GM12878 (cell line): ENCODE data around the gene SLC35B4. TPM values are rescaled to one million over a fixed set of nuclear protein-coding genes. Genes with fewer than 3 reads are reported as not detected.

ENCODE experiments used
- ATAC-seq: fragments of 200-7000 bp; cut with Tn5 transposase; 3 replicates; pipeline ENCODE4 v1.9.1; 2020; ENCODE audit warnings: mild to moderate bottlenecking, moderate library complexity
- BruUV-seq: library from RNA; stranded (reverse); fragments of 400-500 nt; replicated peaks from 2 replicates; lab custom pipeline; 2021; lab: Mats Ljungman, UMichigan
- CTCF ChIA-PET: fragments of 300-600 bp; sonication (Branson Sonifier 250); formaldehyde crosslinking; extraction: SDS; loops from one replicate; lab custom pipeline; 2021; ENCODE audit warnings: inconsistent platforms; lab: Yijun Ruan, JAX
- POLR2A ChIA-PET: fragments of 350-600 bp; formaldehyde crosslinking; extraction: SDS; loops from one replicate; lab custom pipeline; 2021; ENCODE audit warnings: inconsistent platforms; lab: Charles Lee
- RAD21 ChIA-PET: fragments of 300-600 bp; sonication (Branson Sonifier 250); formaldehyde crosslinking; loops from one replicate; lab custom pipeline; 2023; ENCODE audit warnings: antibody characterized with exemption; ENCODE audit not compliant: unreplicated experiment; lab: Charles Lee
- SMC1A ChIA-PET: fragments of 300-600 bp; sonication (Branson Sonifier 250); formaldehyde crosslinking; loops from one replicate; lab custom pipeline; 2023; ENCODE audit not compliant: unreplicated experiment, uncharacterized antibody; lab: Charles Lee
- DNase-seq: peaks from one replicate; pipeline ENCODE4 v3.0.0-alpha.2; 2011; ENCODE audit warnings: low read depth, low spot score
- FAIRE-seq: peaks from 3 replicates; lab custom pipeline; 2011; peaks lifted over from hg19 to GRCh38; lab: Jason Lieb, UNC
- H2AFZ ChIP-seq: 2 replicates; pipeline ENCODE4 v1.6.0; 2011; ENCODE audit warnings: low read depth, low read length, control low read depth; ENCODE audit not compliant: control insufficient read depth
- H3K27ac ChIP-seq: 2 replicates; pipeline ENCODE4 v1.5.1; 2011; ENCODE audit warnings: control low read depth; ENCODE audit not compliant: control insufficient read depth, insufficient read depth
- H3K27me3 ChIP-seq, 2 experiments: replicated peaks in 1 of 2; 2 replicates each; pipeline versions ENCODE4 v1.6.0 to v1.6.1; 2011; ENCODE audit warnings: low read length in 1 of 2; ENCODE audit not compliant: control insufficient read depth in 2 of 2, insufficient read depth in 2 of 2
- H3K36me3 ChIP-seq, 2 experiments: 2 replicates each; pipeline ENCODE4 v1.5.1; 2011; ENCODE audit warnings: low read length in 1 of 2; ENCODE audit not compliant: control insufficient read depth in 2 of 2, insufficient read depth in 2 of 2
- H3K4me1 ChIP-seq: 2 replicates; pipeline ENCODE4 v1.6.1; 2011; ENCODE audit warnings: mild to moderate bottlenecking, low read length, moderate library complexity, mixed read lengths; ENCODE audit not compliant: control insufficient read depth, insufficient read depth
- H3K4me2 ChIP-seq: 2 replicates; pipeline ENCODE4 v1.6.0; 2011; ENCODE audit warnings: control low read depth; ENCODE audit not compliant: control insufficient read depth, insufficient read depth
- H3K4me3 ChIP-seq: fragments of 200-600 bp; sonication (generic); 2 replicates; pipeline ENCODE4 v1.5.1; 2016
- H3K79me2 ChIP-seq: 2 replicates; pipeline ENCODE4 v1.6.0; 2011; ENCODE audit warnings: low read length; ENCODE audit not compliant: control insufficient read depth, insufficient read depth
- H3K9ac ChIP-seq: 2 replicates; pipeline ENCODE4 v1.8.0; 2011; ENCODE audit warnings: low read length, control low read depth, mixed read lengths; ENCODE audit not compliant: control insufficient read depth, insufficient read depth
- H3K9me3 ChIP-seq: replicated peaks from 3 replicates; pipeline ENCODE4 v1.5.1; 2011; ENCODE audit warnings: mild to moderate bottlenecking, low read length; ENCODE audit not compliant: control insufficient read depth, insufficient read depth
- H4K20me1 ChIP-seq: 2 replicates; pipeline ENCODE4 v1.6.0; 2011; ENCODE audit not compliant: control insufficient read depth, insufficient read depth
- ASH2L ChIP-seq: fragments of 300-600, 200-600 bp; sonication (generic); IDR thresholded peaks from 2 replicates; pipeline ENCODE4 v1.6.1; 2017; ENCODE audit warnings: low read depth, mild to moderate bottlenecking, borderline replicate concordance
- CHD2 ChIP-seq: IDR thresholded peaks from 2 replicates; pipeline ENCODE4 v1.6.1; 2011; ENCODE audit warnings: low read depth, low read length, improper control_type of control experiment, borderline replicate concordance
- CTCF ChIP-seq, 3 experiments: IDR thresholded peaks in 2 of 3; conservative IDR thresholded peaks in 1 of 3; 2 replicates each; pipeline ENCODE4 v1.5.1; 2011; ENCODE audit warnings: low read depth in 3 of 3, low read length in 3 of 3, mild to moderate bottlenecking in 3 of 3, control low read depth in 2 of 3, moderate library complexity in 2 of 3, inconsistent platforms in 1 of 3, mixed read lengths in 1 of 3; ENCODE audit not compliant: control insufficient read depth in 2 of 3, insufficient read depth in 1 of 3; ENCODE audit errors: extremely low read depth in 1 of 3
- EP300 ChIP-seq, 2 experiments: fragments of 150-350 bp in 1 of 2; IDR thresholded peaks; 2 replicates each; pipeline ENCODE4 v1.6.1; 2011 to 2012; ENCODE audit warnings: low read depth in 2 of 2, low read length in 2 of 2, borderline replicate concordance in 1 of 2, improper control_type of control experiment in 1 of 2, inconsistent platforms in 1 of 2; ENCODE audit not compliant: control insufficient read depth in 1 of 2
- HCFC1 ChIP-seq: fragments of 150-350 bp; IDR thresholded peaks from 2 replicates; pipeline ENCODE4 v1.6.1; 2014; ENCODE audit warnings: low read length
- POLR2A ChIP-seq: IDR thresholded peaks from 2 replicates; pipeline ENCODE4 v1.6.1; 2011; ENCODE audit warnings: low read depth, mild to moderate bottlenecking, low read length
- RELA ChIP-seq: fragments of 450-650 bp; IDR thresholded peaks from 2 replicates; pipeline ENCODE4 v1.8.0; 2014; ENCODE audit warnings: borderline replicate concordance; ENCODE audit not compliant: partially characterized antibody
- REST ChIP-seq: IDR thresholded peaks from 2 replicates; pipeline ENCODE4 v1.6.1; 2012; ENCODE audit warnings: mild to moderate bottlenecking, low read depth, low read length
- SIX5 ChIP-seq: IDR thresholded peaks from 2 replicates; pipeline ENCODE4 v1.6.1; 2011; ENCODE audit warnings: mild to moderate bottlenecking, low read depth, low read length, moderate library complexity; ENCODE audit not compliant: severe bottlenecking
- SMAD5 ChIP-seq: IDR thresholded peaks from 2 replicates; pipeline ENCODE4 v1.6.1; 2016; ENCODE audit warnings: antibody characterized with exemption, low read depth
- SPI1 ChIP-seq: IDR thresholded peaks from 2 replicates; pipeline ENCODE4 v1.6.1; 2011; ENCODE audit warnings: low read depth, mild to moderate bottlenecking, low read length, moderate library complexity, borderline replicate concordance; ENCODE audit not compliant: insufficient read depth
- STAT3 ChIP-seq: IDR thresholded peaks from 2 replicates; pipeline ENCODE4 v1.6.1; 2011; ENCODE audit warnings: low read depth, low read length, improper control_type of control experiment
- TBL1XR1 ChIP-seq: IDR thresholded peaks from 2 replicates; pipeline ENCODE4 v1.6.1; 2012; ENCODE audit warnings: low read depth, low read length, improper control_type of control experiment
- WRNIP1 ChIP-seq: IDR thresholded peaks from 2 replicates; pipeline ENCODE4 v1.6.1; 2011; ENCODE audit warnings: low read depth, low read length, improper control_type of control experiment, borderline replicate concordance
- ZBTB11 ChIP-seq: fragments of 450-650 bp; formaldehyde crosslinking; IDR thresholded peaks from 2 replicates; pipeline ENCODE4 v1.5.0; 2022; ENCODE audit warnings: mild to moderate bottlenecking, missing genetic modification characterization
- ZNF384 ChIP-seq: IDR thresholded peaks from 2 replicates; pipeline ENCODE4 v1.6.1; 2012; ENCODE audit warnings: low read depth, mild to moderate bottlenecking, low read length, improper control_type of control experiment, borderline replicate concordance
- WGBS: methylation state at CpG from one replicate; pipeline ENCODE4 v1.1.6; 2016; ENCODE audit warnings: low lambda C conversion rate; ENCODE audit not compliant: insufficient replicate concordance, insufficient coverage; ENCODE audit errors: missing lambda C conversion rate; 5-methylcytosine and 5-hydroxymethylcytosine counted together
- in situ Hi-C: fragments of 300-500 bp; cut with MboI; formaldehyde crosslinking; loops from 9 replicates; pipeline ENCODE4 v1.14.3; 2018; ENCODE audit warnings: mixed read lengths
- intact Hi-C: fragments of 100-400 bp; cut with micrococcal nuclease; formaldehyde crosslinking; loops from one replicate; pipeline ENCODE4 v1.14.2; 2022; ENCODE audit not compliant: unreplicated experiment
- polyA plus RNA-seq, 11 experiments: library from polyadenylated mRNA; depleted of rRNA in 4 of 11; unstranded in 6 of 11; stranded (reverse) in 5 of 11; fragments of >200 nt; fragmentation: Nextera tagmentation in 4 of 11; fragmentation: Illumina TruSeq in 1 of 11; extraction: Ambion mirVana in 4 of 11; extraction: Trizol in 1 of 11; gene quantifications; 1 replicate in 1 of 11; 2 replicates in 10 of 11; pipeline versions ENCODE4 v1.2.1 to v1.2.3, GENCODE V29; 2011 to 2016; ENCODE audit warnings: inconsistent platforms in 2 of 11, missing spikeins in 2 of 11, low read depth in 1 of 11
- total RNA-seq, 4 experiments: library from RNA; depleted of rRNA in 3 of 4; stranded (reverse); fragments of >200 nt in 3 of 4; fragmentation: Illumina TruSeq in 1 of 4; extraction: Trizol in 1 of 4; gene quantifications; 2 replicates each; pipeline versions ENCODE4 v1.2.1 to v1.2.3, GENCODE V29; 2013 to 2021

SLC35B4 gene
- total and polyA plus RNA-seq, 10 of the 15 experiments (the other 5 are each of a cell fraction or from before 2014, with no cell fraction given): 3.6 to 23.9 (median 14.0) TPM

- no peaks in the 10 kb centered on the region for H3K79me2 ChIP-seq
- no peak overlapping the region for H3K9ac ChIP-seq
- no peak overlapping the region for H3K27ac ChIP-seq
- in situ Hi-C loops: no loop called here
- ChIA-PET POLR2A (interaction anchor here (0.6 kb wide), 1 partner anchor 8 kb away, joined by 3 read pairs; no protein-coding TSS in a partner anchor), SMC1A (no interaction called here), CTCF (interaction anchor here (1.1 kb wide), 1 partner anchor 183 kb away, joined by 6 read pairs; no protein-coding TSS in a partner anchor), RAD21 (no interaction called here)
- no peaks in the 10 kb centered on the region for H3K27me3 ChIP-seq
- intact Hi-C loops: loop anchor here (10.0 kb wide), 1 partner anchor 319 kb away; no protein-coding TSS in a partner anchor
- no peaks in the 10 kb centered on the region for H4K20me1 ChIP-seq
- no peaks in the 10 kb centered on the region for H3K9me3 ChIP-seq
- FAIRE-seq (no peak), ATAC-seq (no peak), DNase-seq (no peak)
- H3K4me2 ChIP-seq: no peak overlapping the region
- H3K4me3 ChIP-seq: no peak overlapping the region
- BruUV-seq: no TSS peak
- H2AFZ ChIP-seq: no peak overlapping the region
- 39% methylated on average over 2 of the region's 2 CpGs for WGBS
- no peaks in the 10 kb centered on the region for H3K36me3 ChIP-seq
- H3K4me1 ChIP-seq: no peaks in the 10 kb centered on the region; the same call in 1 of the 2 replicates
- TF ChIP-seq SIX5 (no peak), CTCF (IDR thresholded peaks at IDR 0.05 in 2 of 3, conservative IDR thresholded peaks at IDR 0.05 in 1 of 3; ENCODE audit: control insufficient read depth in 2 of 3, extremely low read depth in 1 of 3, insufficient read depth in 1 of 3, low read depth in 3 of 3, low read length in 3 of 3) (no peak), REST (no peak), EP300 (IDR thresholded peaks at IDR 0.05; ENCODE audit: borderline replicate concordance in 1 of 2, control insufficient read depth in 1 of 2, low read depth in 2 of 2, low read length in 2 of 2) (no peak), CHD2 (no peak), STAT3 (no peak), ASH2L (no peak), HCFC1 (no peak), WRNIP1 (no peak), TBL1XR1 (no peak), SPI1 (no peak), POLR2A (no peak), SMAD5 (no peak), RELA (no peak), ZNF384 (no peak), ZBTB11 (CRISPR knock-in tag) (no peak)
Observed at GRCh38 chr7:134324107-134324506, 7.4 kb upstream of the SLC35B4 start.
